ENCODE measurements around the gene CNDP1.
A peak's percentile ranks its signal among the peaks of the same experiment; 100 is the strongest.

The CNDP1 gene

DNA sequence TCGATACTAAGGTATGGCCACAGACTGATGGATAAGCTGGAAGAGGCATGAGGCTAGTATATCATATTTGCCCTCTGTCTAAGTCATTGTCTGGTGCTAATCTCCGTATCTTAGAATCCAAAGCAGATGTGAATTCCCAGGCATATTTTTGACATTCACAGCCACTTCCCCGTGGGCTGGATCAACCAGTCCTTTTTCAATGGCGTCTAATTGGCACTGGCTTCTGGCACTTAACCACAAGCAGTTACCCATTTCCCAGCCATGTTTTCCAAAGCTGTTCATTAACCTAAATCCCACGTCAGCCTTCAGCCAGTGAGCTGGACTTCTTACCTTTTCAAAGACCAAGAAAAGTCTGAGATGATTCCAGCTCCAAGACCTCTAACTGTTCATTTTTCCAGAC is 42.7 kb downstream of the CNDP1 start:
- no peak for DNase-seq
- H3K4me1 ChIP-seq (ENCODE audit: control extremely low read depth in 1 of 4, control insufficient read depth in 4 of 4, insufficient read depth in 4 of 4, low read length in 3 of 4) = no peaks in the 10 kb centered on the region
- POLR2A ChIA-PET = no interaction called here
- H3K4me3 ChIP-seq (ENCODE audit: control insufficient read depth in 1 of 7, extremely low read depth in 1 of 7, insufficient read depth in 4 of 7, low read depth in 2 of 7, low read length in 6 of 7) = no peak overlapping the region
- H3K9me3 ChIP-seq (ENCODE audit: control extremely low read depth in 1 of 5, control insufficient read depth in 4 of 5, insufficient read depth in 2 of 5, low read depth in 1 of 5, low read length in 4 of 5) = no peaks in the 10 kb centered on the region
- H3K27me3 ChIP-seq (replicated peaks in 2 of 5; ENCODE audit: control insufficient read depth in 4 of 5, insufficient read depth in 5 of 5, low read length in 4 of 5) = no peaks in the 10 kb centered on the region
- no peak overlapping the region for H3K27ac ChIP-seq (ENCODE audit: insufficient read depth in 1 of 2, low read depth in 1 of 2, low read length in 2 of 2, poor library complexity in 1 of 2, severe bottlenecking in 2 of 2)
- WGBS (ENCODE audit: insufficient coverage) = 70% methylated on average over 5 of the region's 5 CpGs
- CTCF ChIA-PET = interaction anchor here (1.3 kb wide), 1 partner anchor 10 kb away, joined by 4 read pairs; no protein-coding TSS in a partner anchor
- no peaks in the 10 kb centered on the region for H3K36me3 ChIP-seq (ENCODE audit: control insufficient read depth in 4 of 4, insufficient read depth in 4 of 4, low read length in 3 of 4)

DNA sequence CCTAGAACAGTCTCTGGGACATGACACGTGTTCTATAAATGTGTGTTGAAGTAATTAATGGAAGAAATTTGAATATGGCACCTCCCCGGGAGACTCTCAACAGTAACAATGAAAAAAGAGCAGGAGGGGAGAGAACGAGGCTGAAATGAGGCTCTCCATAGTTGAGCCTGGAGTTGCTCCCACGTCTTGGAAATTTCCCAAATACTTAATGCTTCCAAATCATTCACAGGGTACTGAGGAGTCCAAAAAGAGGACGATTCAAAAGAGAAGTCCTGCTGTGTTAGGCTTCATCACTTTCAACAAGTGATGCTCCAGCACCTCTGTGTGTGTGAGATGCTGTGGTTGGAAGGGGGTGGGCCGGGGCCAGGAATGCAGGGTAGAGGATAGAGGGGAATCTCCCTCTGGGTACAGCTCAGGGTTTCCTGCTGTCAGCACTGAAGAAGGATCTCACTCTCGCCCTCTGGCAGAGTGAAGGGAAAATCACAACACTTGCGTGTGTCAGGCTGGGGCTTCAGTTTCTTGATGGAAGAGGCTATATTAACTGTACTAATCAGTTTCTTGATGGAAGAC is 45.3 kb downstream of the CNDP1 start:
- POLR2A ChIA-PET = no interaction called here
- CTCF ChIA-PET = no interaction called here
- Histone ChIP-seq H3K4me1 (ENCODE audit: control extremely low read depth in 1 of 4, control insufficient read depth in 4 of 4, insufficient read depth in 4 of 4, low read length in 3 of 4) (no peaks in the 10 kb centered on the region), H3K27ac (ENCODE audit: insufficient read depth in 1 of 2, low read depth in 1 of 2, low read length in 2 of 2, poor library complexity in 1 of 2, severe bottlenecking in 2 of 2) (no peak overlapping the region), H3K9me3 (ENCODE audit: control extremely low read depth in 1 of 5, control insufficient read depth in 4 of 5, insufficient read depth in 2 of 5, low read depth in 1 of 5, low read length in 4 of 5) (no peaks in the 10 kb centered on the region), H3K4me3 (ENCODE audit: control insufficient read depth in 1 of 7, extremely low read depth in 1 of 7, insufficient read depth in 4 of 7, low read depth in 2 of 7, low read length in 6 of 7) (no peak overlapping the region), H3K36me3 (ENCODE audit: control insufficient read depth in 4 of 4, insufficient read depth in 4 of 4, low read length in 3 of 4) (no peaks in the 10 kb centered on the region), H3K27me3 (replicated peaks in 2 of 5; ENCODE audit: control insufficient read depth in 4 of 5, insufficient read depth in 5 of 5, low read length in 4 of 5) (peaks cover 0 to 5% (median 0%) of the 10 kb centered on the region in 5 experiments)
- no peak for DNase-seq
- WGBS (ENCODE audit: insufficient coverage) = 92% methylated on average over 2 of the region's 8 CpGs

DNA sequence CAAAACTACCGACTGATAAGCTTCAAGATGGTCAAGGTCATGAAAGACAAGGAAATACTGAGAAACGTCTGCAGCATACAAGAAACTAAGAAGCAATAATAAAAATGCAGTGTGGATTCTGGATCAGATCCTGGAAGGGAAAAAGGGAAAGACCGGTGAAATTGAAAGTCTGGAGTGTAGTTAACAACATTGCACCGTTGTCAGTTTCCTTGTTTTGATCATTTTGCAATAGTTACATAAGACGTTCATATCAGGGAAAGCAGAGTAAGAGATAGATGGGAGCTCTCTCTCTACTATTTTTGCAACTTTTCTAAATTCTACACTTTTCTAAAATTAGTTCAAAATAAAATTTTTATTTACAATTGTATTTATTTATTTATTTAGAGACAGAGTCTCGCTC is 48.3 kb downstream of the CNDP1 start:
- peaks cover 0 to 5% (median 0%) of the 10 kb centered on the region in 5 experiments for H3K27me3 ChIP-seq (replicated peaks in 2 of 5; ENCODE audit: control insufficient read depth in 4 of 5, insufficient read depth in 5 of 5, low read length in 4 of 5)
- CTCF ChIA-PET = interaction anchor here (0.9 to 2.0 kb wide), 2 partner anchors 14 kb away, joined by 3 to 6 read pairs; no protein-coding TSS in a partner anchor
- DNase-seq = no peak
- H3K36me3 ChIP-seq (ENCODE audit: control insufficient read depth in 4 of 4, insufficient read depth in 4 of 4, low read length in 3 of 4) = no peaks in the 10 kb centered on the region
- POLR2A ChIA-PET = no interaction called here
- no peak overlapping the region for H3K4me3 ChIP-seq (ENCODE audit: control insufficient read depth in 1 of 7, extremely low read depth in 1 of 7, insufficient read depth in 4 of 7, low read depth in 2 of 7, low read length in 6 of 7)
- no peaks in the 10 kb centered on the region for H3K4me1 ChIP-seq (ENCODE audit: control extremely low read depth in 1 of 4, control insufficient read depth in 4 of 4, insufficient read depth in 4 of 4, low read length in 3 of 4)
- no peak overlapping the region for H3K27ac ChIP-seq (ENCODE audit: insufficient read depth in 1 of 2, low read depth in 1 of 2, low read length in 2 of 2, poor library complexity in 1 of 2, severe bottlenecking in 2 of 2)
- 92% methylated on average over 3 of the region's 6 CpGs for WGBS (ENCODE audit: insufficient coverage)
- H3K9me3 ChIP-seq (ENCODE audit: control extremely low read depth in 1 of 5, control insufficient read depth in 4 of 5, insufficient read depth in 2 of 5, low read depth in 1 of 5, low read length in 4 of 5) = no peaks in the 10 kb centered on the region

DNA sequence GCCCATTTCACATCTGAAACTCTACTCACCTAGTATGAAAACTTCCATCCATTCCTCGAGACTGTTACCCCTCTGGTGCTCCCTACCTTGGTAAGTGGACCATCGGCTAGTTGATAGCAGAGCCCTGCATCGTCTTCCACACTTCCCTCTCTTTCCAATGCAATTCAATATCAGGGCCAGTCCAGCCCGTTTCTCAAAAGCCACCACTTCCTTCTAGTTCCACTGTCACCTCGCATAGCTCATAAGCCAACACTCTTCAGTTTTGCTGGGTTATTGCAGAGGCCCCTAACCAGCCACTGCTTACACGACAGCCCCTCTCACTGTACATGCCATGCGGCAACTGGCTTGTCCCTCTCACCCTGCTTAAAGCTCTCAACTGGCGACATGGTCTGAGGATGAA is 53.1 kb downstream of the CNDP1 start:
- ChIA-PET POLR2A (no interaction called here), CTCF (interaction anchor here (1.0 to 1.1 kb wide), 2 partner anchors 19 to 36 kb away, joined by 3 to 5 read pairs; no protein-coding TSS in a partner anchor)
- H3K27ac ChIP-seq (ENCODE audit: insufficient read depth in 1 of 2, low read depth in 1 of 2, low read length in 2 of 2, poor library complexity in 1 of 2, severe bottlenecking in 2 of 2) = no peak overlapping the region
- H3K36me3 ChIP-seq (ENCODE audit: control insufficient read depth in 4 of 4, insufficient read depth in 4 of 4, low read length in 3 of 4) = no peaks in the 10 kb centered on the region
- no peaks in the 10 kb centered on the region for H3K9me3 ChIP-seq (ENCODE audit: control extremely low read depth in 1 of 5, control insufficient read depth in 4 of 5, insufficient read depth in 2 of 5, low read depth in 1 of 5, low read length in 4 of 5)
- no peak for DNase-seq
- H3K27me3 ChIP-seq (replicated peaks in 2 of 5; ENCODE audit: control insufficient read depth in 4 of 5, insufficient read depth in 5 of 5, low read length in 4 of 5) = peaks cover 0 to 5% (median 0%) of the 10 kb centered on the region in 5 experiments
- WGBS (ENCODE audit: insufficient coverage) = 63% methylated on average over 8 of the region's 8 CpGs
- no peaks in the 10 kb centered on the region for H3K4me1 ChIP-seq (ENCODE audit: control extremely low read depth in 1 of 4, control insufficient read depth in 4 of 4, insufficient read depth in 4 of 4, low read length in 3 of 4)
- no peak overlapping the region for H3K4me3 ChIP-seq (ENCODE audit: control insufficient read depth in 1 of 7, extremely low read depth in 1 of 7, insufficient read depth in 4 of 7, low read depth in 2 of 7, low read length in 6 of 7)

DNA sequence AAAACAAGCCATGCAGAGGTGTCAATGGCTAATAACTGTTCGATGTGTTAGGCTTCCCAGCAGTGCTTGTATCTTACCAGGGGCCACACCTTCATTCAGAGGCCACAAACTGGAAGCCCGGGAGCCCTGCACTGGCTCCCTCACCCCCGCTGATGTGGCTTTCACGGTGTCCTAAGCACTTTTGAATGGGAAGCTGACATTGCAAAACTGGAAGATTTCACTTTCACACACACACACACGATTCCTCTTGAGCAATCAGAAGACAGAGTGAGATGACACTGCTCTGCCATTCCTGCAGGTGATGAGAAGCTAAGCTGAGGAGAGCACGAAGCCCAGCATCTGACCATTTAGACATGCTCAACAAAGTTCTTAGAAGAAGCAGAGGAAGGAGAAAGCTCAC is 54.7 kb downstream of the CNDP1 start:
- ChIA-PET CTCF (no interaction called here), POLR2A (no interaction called here)
- peaks cover 0 to 8% (median 2%) of the 10 kb centered on the region in 4 experiments for H3K36me3 ChIP-seq (ENCODE audit: control insufficient read depth in 4 of 4, insufficient read depth in 4 of 4, low read length in 3 of 4)
- DNase-seq = peak in 1 of 3 donors; percentile 13
- 71% methylated on average over 6 of the region's 6 CpGs for WGBS (ENCODE audit: insufficient coverage)
- H3K27ac ChIP-seq (ENCODE audit: insufficient read depth in 1 of 2, low read depth in 1 of 2, low read length in 2 of 2, poor library complexity in 1 of 2, severe bottlenecking in 2 of 2) = no peak overlapping the region
- H3K9me3 ChIP-seq (ENCODE audit: control extremely low read depth in 1 of 5, control insufficient read depth in 4 of 5, insufficient read depth in 2 of 5, low read depth in 1 of 5, low read length in 4 of 5) = no peaks in the 10 kb centered on the region
- H3K4me3 ChIP-seq (ENCODE audit: control insufficient read depth in 1 of 7, extremely low read depth in 1 of 7, insufficient read depth in 4 of 7, low read depth in 2 of 7, low read length in 6 of 7) = no peak overlapping the region
- no peaks in the 10 kb centered on the region for H3K27me3 ChIP-seq (replicated peaks in 2 of 5; ENCODE audit: control insufficient read depth in 4 of 5, insufficient read depth in 5 of 5, low read length in 4 of 5)
- no peaks in the 10 kb centered on the region for H3K4me1 ChIP-seq (ENCODE audit: control extremely low read depth in 1 of 4, control insufficient read depth in 4 of 4, insufficient read depth in 4 of 4, low read length in 3 of 4)

DNA sequence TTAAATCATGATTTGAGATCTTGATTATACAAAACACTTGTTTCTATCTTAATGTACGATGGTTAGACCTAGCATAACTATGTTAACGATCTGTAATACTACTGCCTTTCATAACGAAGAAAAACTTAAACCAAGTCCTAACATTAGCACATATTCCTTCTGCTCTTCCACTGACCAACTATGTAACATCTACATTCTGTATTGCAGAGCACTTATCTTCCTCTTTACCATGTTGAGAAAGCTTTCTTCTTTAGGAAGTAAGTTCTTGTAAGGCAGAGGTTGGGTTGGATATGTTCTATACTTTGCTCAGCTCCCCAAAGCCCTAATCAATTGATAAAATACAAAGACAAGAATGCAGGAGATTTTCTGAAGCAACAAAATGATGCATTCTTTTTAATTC is 55.5 kb downstream of the CNDP1 start:
- CTCF ChIA-PET = no interaction called here
- Histone ChIP-seq H3K27me3 (replicated peaks in 2 of 5; ENCODE audit: control insufficient read depth in 4 of 5, insufficient read depth in 5 of 5, low read length in 4 of 5) (no peaks in the 10 kb centered on the region), H3K4me3 (ENCODE audit: control insufficient read depth in 1 of 7, extremely low read depth in 1 of 7, insufficient read depth in 4 of 7, low read depth in 2 of 7, low read length in 6 of 7) (no peak overlapping the region), H3K9me3 (ENCODE audit: control extremely low read depth in 1 of 5, control insufficient read depth in 4 of 5, insufficient read depth in 2 of 5, low read depth in 1 of 5, low read length in 4 of 5) (no peaks in the 10 kb centered on the region), H3K4me1 (ENCODE audit: control extremely low read depth in 1 of 4, control insufficient read depth in 4 of 4, insufficient read depth in 4 of 4, low read length in 3 of 4) (peaks cover 0 to 2% (median under 1%) of the 10 kb centered on the region in 4 experiments), H3K27ac (ENCODE audit: insufficient read depth in 1 of 2, low read depth in 1 of 2, low read length in 2 of 2, poor library complexity in 1 of 2, severe bottlenecking in 2 of 2) (no peak overlapping the region), H3K36me3 (ENCODE audit: control insufficient read depth in 4 of 4, insufficient read depth in 4 of 4, low read length in 3 of 4) (peaks cover 2 to 8% (median 4%) of the 10 kb centered on the region in 4 experiments)
- DNase-seq = no peak
- WGBS (ENCODE audit: insufficient coverage) = no CpG with 5 or more reads among the region's 3 CpGs
- POLR2A ChIA-PET = no interaction called here

DNA sequence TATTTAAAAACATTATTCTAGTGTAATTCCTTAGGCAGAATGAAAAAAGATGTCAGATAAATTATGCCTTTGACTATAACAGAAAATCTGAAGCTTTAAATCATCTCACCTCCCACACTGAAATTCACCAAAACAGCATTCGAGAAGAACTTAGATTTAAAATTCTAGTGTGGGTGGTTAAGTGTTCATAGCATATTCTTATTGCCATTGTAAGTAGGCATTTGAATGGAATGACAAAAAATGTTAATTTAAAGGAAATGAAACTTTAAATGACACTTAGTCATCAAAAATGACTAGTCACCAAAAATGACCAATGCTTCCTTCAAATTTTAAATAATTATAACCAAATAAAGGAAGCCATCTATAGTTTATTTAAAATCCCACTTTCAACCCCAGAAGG is 56.4 kb downstream of the CNDP1 start:
- Histone ChIP-seq H3K27ac (ENCODE audit: insufficient read depth in 1 of 2, low read depth in 1 of 2, low read length in 2 of 2, poor library complexity in 1 of 2, severe bottlenecking in 2 of 2) (no peak overlapping the region), H3K9me3 (ENCODE audit: control extremely low read depth in 1 of 5, control insufficient read depth in 4 of 5, insufficient read depth in 2 of 5, low read depth in 1 of 5, low read length in 4 of 5) (no peaks in the 10 kb centered on the region), H3K4me1 (ENCODE audit: control extremely low read depth in 1 of 4, control insufficient read depth in 4 of 4, insufficient read depth in 4 of 4, low read length in 3 of 4) (peaks cover 0 to 10% (median 8%) of the 10 kb centered on the region in 4 experiments), H3K36me3 (ENCODE audit: control insufficient read depth in 4 of 4, insufficient read depth in 4 of 4, low read length in 3 of 4) (peaks cover 2 to 8% (median 5%) of the 10 kb centered on the region in 4 experiments), H3K27me3 (replicated peaks in 2 of 5; ENCODE audit: control insufficient read depth in 4 of 5, insufficient read depth in 5 of 5, low read length in 4 of 5) (no peaks in the 10 kb centered on the region), H3K4me3 (ENCODE audit: control insufficient read depth in 1 of 7, extremely low read depth in 1 of 7, insufficient read depth in 4 of 7, low read depth in 2 of 7, low read length in 6 of 7) (no peak overlapping the region)
- no peak for DNase-seq
- no CpG with 5 or more reads among the region's 1 CpG for WGBS (ENCODE audit: insufficient coverage)
- POLR2A ChIA-PET = no interaction called here
- CTCF ChIA-PET = interaction anchor here (0.9 to 1.1 kb wide), 2 partner anchors 10 to 39 kb away, joined by 3 to 5 read pairs; no protein-coding TSS in a partner anchor
